NCI-H128 (cell line): ENCODE results near the gene OR6C70.
"Not testable (repeated sequence)": the region's sequence is repeated elsewhere in the genome, so short reads cannot be mapped to it uniquely, and the experiment has no call there.

Source experiments
- DNase-seq: peaks from one replicate; lab custom pipeline; 2025; ENCODE audit not compliant: unreplicated experiment; lab: John Stamatoyannopoulos, UW

Gene OR6C70

DNA sequence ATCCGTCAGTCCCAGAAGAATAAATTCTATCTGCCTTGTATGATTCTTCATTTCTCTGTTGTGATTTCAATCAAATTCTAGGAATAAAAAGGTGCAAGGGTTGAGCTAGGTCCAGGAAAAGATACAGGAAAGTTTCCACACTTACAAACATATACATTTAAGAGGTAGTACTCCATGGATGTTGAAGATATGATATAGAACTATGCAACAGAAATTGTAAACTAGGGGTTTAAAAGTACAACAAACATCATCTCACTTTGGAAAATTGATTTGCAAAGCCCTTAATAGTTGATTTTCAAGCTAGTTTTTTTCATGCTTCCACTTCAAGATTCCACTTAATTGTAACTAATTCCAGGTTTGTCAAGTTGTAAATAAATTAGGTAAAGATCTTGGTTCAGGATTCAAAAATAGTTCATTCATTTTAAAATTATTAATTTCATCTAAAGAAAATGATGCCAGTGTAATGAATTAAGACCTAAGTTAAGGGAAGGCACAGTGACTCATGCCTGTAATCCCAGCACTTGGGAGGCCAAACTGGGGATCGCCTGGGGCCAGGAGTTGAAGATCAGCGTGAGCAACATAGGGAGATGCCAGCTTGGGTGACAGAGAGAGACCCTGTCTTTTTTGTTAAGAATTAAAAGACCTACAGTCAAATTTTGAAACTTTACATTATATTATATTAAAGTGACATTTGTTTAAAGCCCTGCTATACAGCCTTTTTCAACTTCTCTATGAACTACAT lies at the start of gene OR6C70:
Gene OR6C70 (minus strand): TSS at position 51 of the 742 bp plus-strand sequence. CDS start 0 bp downstream, at position 51.
- no peak for DNase-seq

DNA sequence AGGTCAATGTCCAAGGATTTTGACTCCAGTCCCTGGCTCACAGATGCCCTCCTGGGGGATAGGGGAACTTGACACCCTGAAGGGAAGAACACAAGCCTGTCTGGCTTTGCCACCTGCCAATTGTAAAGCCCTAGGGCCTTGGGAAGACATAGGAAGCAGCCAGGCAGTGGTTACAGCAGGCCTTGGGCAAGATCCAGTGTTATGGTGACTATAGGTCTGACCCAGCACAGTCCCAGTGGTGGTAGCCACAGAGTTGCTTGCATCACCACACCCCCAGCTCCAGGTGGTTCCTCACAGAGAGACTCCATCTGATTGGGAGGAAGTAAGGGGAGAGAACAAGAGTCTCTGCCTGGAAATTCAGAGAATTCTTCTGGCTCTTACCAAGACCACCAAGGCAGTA lies 46.5 kb upstream of the OR6C70 start:
- no peak for DNase-seq

DNA sequence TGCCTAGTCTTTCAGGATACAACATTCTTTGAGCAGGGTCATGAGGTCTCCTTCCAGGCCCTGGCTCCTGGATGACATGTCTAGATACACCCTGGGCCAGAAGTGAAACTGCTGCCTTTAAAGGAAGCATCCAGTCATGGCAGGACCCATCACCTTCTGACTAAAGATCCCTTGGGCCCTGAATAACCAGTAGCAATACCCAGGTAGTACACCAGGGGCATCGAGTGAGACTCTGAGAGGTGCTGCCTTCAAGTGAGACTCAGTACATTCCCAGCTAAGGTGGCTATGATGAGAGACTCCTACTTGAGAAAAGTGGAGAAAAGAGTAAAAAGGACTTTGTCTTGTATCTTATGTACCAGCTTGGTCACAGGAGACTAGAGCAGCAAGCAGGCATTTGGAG lies 45.8 kb upstream of the OR6C70 start:
- DNase-seq, result no peak

DNA sequence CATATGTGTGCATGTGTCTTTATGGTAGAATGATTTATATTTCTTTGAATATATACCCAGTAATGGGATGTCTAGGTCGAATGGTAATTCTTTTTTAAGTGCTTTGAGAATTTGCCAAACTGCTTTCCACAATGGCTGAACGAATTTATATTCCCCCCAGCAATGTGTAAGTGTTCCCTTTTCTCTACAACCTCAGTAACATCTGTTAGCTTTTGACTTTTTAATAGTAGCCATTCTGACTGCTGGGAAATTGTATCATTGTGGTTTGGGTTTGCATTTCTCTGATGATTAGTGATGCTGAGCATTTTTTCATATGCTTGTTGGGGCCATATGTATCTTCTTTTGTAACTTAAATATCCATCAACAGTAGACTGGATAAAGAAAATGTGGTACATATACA lies 31.7 kb upstream of the OR6C70 start:
- DNase-seq, result no peak

DNA sequence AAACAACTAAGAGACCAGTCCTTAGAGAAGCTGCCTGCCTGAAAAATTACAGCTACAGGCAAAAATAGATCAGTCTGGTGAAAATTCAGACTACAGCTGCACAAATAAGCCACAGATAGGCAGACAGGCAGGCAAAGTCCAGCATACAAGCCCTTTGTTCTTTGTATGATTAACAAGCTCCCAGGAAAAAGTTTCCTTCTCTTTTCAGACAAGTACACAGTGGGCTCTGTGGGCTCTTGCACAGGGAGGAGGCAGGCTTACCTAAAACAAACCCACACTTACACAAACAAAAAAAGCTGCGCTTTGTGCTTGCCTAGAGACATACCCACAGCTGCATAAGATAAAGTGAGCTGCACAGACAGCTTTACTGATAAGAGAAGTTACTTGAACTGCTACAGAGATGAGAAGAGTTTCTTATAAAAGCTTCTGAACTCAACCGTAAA lies 29.9 kb upstream of the OR6C70 start:
- DNase-seq, result no peak

DNA sequence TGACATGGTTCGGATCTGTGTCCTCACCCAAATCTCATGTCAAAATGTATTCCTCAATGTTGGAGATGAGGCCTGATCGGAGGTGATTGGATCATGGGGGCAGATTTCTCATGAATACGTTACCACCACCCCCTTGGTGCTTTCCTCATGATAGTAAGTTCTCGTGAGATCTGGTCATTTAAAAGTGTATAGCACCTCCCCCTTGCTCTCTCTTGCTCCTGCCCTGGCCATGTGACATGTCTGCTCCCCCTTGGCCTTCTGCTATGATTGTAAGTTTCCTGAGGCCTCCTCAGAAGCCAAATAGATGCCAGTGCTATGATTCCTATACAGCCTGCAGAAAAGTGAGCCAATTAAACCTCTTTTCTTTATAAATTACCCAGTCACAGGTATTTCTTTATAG lies 29.3 kb upstream of the OR6C70 start:
- no peak for DNase-seq

DNA sequence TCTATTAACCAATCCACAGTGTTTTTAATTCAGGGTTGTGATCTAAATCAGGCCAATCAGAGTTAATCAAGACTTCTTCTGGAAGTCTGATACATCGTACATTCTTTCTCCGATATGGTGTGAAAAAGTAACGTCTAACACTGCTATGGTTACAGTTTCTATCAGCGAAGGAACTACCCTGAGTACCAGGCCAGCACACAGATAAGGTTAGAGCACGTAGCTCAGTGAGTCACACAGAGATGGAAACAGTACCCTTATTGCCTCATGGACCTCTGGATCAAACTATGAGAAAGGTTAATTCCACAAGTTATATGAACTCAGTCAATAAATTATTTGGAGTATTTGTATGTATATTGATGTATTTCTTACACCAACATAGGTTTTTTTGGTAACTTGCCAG lies 25.6 kb upstream of the OR6C70 start:
- no peak for DNase-seq

DNA sequence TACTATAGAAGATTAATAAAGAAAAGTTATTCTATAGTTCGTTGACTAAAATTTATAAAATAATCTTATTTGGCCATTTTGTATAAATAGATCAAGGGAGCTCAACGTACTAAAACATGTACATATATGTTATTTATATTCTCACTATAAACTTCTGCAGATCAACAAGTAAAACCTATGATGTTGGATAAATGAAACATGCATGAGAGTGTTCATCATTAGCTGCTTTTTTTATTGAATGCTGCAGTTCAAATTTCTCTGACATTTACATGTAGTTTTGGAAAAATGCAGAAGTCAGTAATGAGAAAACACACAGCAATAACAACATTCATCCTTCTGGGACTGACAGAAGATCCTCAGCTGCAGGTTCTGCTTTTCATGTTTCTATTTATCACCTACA lies 22.1 kb upstream of the OR6C70 start, which contains the start of gene OR6C68:
Gene OR6C68 (plus strand): TSS at position 301 of the 400 bp plus-strand sequence. CDS start 0 bp downstream, at position 301.
- no peak for DNase-seq

DNA sequence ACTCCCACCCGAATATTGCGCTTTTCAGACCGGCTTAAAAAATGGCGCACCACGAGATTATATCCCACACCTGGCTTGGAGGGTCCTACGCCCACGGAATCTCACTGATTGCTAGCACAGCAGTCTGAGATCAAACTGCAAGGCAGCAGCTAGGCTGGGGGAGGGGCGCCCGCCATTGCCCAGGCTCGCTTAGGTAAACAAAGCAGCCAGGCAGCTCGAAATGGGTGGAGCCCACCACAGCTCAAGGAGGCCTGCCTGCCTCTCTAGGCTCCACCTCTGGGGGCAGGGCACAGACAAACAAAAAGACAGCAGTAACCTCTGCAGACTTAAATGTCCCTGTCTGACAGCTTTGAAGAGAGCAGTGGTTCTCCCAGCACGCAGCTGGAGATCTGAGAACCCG lies 14.3 kb upstream of the OR6C70 start:
- DNase-seq, result not testable (repeated sequence)

DNA sequence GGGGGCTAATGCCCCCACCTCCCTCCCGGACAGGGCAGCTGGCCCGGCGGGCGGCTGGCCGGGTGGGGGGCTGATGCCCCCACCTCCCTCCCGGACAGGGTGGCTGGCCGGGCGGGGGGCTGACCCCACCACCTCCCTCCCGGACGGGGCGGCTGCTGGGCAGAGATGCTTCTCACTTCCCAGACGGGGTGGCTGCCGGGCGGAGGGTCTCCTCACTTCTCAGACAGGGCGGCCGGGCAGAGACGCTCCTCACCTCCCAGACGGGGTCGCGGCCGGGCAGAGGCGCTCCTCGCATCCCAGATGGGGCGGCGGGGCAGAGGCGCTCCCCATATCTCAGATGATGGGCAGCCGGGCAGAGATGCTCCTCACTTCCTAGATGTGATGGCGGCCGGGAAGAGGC lies 9.2 kb upstream of the OR6C70 start:
- DNase-seq, result not testable (repeated sequence)

DNA sequence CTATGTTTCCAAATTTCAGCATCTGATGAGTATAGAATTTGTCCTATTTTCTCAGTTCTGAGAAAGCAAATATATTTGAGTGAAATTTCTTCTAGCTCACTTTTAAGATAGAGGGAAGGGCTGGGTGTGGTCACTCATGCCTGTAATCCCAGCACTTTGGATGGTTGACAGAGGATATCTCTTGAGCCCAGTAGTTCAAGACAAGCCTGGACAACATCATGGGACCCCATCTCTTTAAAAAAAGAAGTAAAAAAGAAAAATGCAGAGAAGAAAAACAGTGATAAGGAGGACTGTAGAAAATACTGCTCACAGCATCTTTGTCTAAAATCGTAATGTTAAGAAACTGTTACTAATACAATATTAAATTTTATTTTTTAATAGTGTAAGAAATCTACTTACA lies 2.3 kb upstream of the OR6C70 start:
- DNase-seq, result no peak

DNA sequence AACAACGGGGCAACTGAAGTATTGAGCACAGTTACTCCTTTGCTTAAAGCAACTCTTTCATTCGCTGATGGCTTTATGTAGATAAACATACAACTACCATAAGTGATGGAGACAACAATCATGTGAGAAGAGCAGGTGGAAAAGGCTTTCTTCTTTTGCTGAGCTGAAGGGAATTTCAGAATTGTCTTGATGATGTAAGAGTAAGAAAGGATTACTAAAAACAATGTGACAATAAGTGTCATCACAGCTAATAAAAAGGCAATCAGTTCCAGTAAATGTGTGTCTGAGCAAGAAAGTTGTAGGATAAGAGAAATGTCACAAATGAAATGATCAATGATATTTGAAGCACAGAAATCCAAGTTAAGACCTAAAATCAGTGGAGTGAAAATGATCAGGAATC lies 647 bp downstream of the OR6C70 start:
- DNase-seq, result no peak

DNA sequence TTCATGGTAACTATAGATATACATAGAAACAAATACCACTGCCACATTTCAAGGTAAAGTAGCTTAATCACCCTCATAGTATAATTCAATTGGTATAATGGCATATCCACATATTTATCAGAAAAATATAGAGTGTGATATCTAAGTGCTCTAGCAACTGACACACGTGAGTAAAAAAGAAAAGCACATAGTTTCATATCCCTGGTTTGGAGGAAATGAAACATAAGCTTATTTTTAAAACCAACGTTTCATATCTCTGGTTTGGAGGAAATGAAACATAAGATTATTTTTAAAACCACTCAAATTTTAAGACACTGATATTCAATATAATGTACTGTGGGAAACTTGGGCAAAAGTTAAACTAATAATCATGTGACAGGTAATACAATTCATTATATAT lies 2.1 kb downstream of the OR6C70 start:
- no peak for DNase-seq

DNA sequence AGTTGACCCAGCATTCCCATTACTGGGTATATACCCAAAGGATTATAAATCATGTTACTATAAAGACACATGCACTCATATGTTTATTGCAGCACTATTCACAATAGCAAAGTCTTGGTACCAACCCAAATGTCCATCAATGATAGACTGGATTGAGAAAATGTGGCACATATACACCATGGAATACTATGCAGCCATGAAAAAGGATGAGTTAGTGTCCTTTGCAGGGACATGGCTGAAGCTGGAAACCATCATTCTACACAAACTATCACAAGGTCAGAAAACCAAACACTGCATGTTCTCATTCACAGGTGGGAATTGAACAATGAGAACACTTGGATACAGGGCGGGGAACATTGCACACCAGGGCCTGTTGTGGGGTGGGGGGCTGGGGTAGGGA lies 5.0 kb downstream of the OR6C70 start:
- DNase-seq, result not testable (repeated sequence)

DNA sequence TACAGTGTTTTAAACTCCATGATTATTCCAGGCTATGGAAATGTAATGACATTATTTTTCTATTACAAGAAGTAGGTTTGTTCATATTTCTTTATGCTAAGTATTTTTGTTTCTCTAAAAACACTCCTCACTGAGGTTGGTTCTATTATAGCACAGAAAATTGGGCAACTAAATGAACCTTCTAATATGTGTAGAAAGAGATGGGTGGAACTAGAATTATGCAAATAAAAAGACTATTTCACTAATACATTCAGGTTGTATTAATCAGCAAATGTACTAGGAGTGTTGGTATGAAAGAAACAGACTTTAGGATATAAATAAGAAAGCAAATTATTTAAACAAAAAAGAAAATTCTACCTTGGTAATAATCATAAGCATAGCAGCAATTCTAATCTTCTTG lies 21.1 kb downstream of the OR6C70 start:
- no peak for DNase-seq

DNA sequence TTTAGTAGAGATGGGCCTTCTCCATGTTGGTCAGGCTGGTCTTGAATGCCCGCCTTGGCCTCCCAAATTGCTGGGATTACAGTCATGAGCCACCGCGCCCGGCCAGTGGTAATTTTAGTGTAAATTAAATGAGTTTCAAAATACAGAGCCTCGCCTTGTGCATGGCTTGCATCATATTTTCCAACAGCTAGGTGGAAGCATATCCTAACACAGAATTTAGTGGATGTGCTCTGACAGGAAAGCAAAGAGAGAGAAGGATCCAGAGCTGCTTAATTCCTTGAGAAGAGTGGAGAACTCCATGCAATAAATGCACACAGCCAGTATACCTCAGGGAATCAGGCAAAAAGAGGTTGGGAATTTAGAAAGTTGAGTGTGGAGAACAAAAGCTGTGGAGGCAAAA lies 23.6 kb downstream of the OR6C70 start:
- DNase-seq, result no peak

DNA sequence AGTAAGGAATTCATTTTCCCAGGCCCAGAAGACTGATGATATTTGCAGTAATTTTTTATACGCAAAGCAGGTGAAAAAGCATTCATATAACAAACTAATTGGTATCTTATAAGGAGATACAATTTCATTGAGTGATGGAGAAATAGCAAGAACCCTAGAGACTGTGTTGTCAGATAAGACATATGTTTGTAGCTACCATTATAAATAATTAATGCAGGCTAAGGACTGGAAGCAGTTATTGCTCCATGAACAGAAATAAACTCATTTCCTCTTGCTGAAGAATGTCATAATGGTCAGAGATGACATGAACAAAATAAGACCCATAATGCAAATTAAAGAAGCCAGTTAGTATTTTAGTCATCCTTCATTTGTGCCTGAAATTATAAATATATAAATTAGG lies 24.6 kb downstream of the OR6C70 start:
- no peak for DNase-seq

DNA sequence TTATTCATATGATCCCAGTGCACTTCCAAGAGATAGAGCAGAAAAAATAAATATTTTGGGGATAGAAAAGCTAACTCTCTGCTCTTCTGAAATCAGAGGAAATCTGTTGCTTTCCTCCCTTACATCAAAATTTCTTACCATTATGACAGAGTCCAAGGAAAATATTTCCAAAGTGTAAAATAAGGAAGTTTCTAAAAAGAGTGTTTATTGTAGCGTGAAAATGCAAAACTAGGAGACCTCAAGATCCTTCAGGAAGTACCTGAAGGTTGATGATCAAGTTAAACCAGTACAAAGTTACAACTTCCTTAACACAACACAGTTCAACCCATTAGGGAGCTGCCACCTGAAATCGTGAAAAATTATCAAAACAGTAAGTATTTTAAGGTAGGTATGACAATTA lies 26.2 kb downstream of the OR6C70 start, which contains the start of gene OR6C2:
Gene OR6C2 (plus strand): TSS at position 301 of the 400 bp plus-strand sequence. CDS start 8,138 bp downstream, outside the sequence.
- no peak for DNase-seq

DNA sequence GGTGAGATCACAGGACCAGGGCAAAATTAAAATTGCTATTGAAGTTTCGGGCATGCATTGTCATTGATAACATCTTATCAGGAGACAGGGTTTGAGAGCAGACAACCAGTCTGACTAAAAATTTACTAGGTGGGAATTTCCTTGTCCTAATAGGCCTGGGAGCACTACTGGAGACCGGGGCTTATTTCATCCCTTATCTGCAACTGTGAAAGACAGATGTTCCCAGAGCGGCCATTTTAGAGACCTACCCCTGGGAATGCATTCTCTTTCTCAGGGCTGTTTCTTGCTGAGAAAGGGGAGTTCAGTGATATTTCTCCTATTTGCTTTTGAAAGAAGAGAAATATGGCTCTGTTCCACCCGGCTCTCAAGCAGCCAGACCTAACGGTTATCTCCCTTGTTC lies 28.7 kb downstream of the OR6C70 start:
- DNase-seq, result not testable (repeated sequence)

DNA sequence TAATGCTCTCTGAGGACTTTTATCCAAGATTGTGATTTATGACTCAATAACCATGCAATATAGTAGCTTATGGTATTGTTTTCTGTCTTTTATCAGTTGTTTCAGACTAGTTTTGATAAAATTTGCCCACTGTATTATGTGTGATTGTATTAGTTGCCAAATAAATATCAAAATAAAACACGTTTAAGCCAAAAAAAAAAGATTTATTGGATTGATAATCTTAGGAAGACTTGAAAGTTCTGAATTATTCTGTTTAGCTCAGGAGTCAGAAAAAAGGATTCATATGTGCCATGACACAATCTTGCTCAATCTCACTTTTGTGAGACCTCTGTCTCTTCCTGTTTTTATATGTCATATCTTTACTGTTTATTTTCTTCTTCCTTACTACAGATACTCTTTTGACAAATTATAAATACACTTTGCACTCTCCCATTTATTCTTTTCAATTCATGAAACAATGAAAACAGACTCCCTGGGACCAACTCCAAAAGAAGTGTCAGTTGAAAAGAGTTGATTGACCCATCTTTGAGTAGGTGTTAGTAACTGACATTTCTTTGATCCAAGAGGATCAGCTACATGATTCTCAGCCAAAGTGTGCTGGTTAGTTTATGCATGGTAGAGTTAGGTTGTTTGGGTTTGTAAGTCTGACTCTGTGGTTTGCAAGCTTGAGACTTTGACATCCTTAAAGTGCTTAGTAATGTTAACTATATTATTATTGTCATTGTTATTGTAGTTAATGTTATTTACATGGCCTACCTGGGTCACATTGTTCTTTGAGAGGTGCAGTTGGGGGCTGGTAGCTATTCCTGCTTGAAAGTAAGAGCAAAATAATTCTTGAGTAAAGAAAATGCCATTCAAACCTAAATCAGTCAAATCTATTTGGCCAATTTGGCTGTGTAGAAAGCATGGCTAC lies 41.4 kb downstream of the OR6C70 start:
- DNase-seq, result no peak

DNA sequence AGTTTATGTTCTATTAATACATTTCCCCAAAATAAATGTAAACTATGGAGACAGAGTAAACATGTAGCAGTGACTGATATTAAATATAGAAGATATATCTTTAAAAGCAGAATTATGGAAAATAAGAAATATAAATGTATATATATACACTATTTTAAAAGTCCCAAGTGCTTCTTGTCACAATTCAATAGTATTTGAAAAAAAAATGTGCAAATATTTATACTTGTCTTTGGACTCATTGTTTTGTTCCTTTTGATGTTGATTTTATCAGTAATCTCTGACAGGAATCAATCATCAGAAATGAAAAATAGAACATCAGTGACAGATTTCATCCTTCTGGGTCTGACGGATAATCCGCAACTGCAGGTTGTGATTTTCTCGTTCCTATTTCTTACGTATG lies 44.0 kb downstream of the OR6C70 start, which contains the start of gene OR6C76:
Gene OR6C76 (plus strand): TSS at position 301 of the 400 bp plus-strand sequence. CDS start 0 bp downstream, at position 301.
- DNase-seq, result no peak
